ENCODE results near the gene QSOX2. TPM values are rescaled to one million over a fixed set of nuclear protein-coding genes. Genes with fewer than 3 reads are reported as not detected.

Gene QSOX2
- total RNA-seq, 1 experiment from 2014 or later, result 34.6 TPM

Other genes with a start within 250 kb of the QSOX2 start
- gene NACC2, start 150.5 kb downstream of the QSOX2 start, total RNA-seq (2021; ENCODE audit: unreplicated experiment), result 27.8 TPM
- 37.5 TPM for gene TMEM250, start 126.9 kb downstream of the QSOX2 start, total RNA-seq (2021; ENCODE audit: unreplicated experiment)
- not detected for gene LHX3, start 40.7 kb downstream of the QSOX2 start, total RNA-seq (2021; ENCODE audit: unreplicated experiment)
- gene CCDC187, start 58.3 kb upstream of the QSOX2 start, total RNA-seq (2021; ENCODE audit: unreplicated experiment), result 4.6 TPM
- 26.4 TPM for gene GPSM1, start 81.7 kb upstream of the QSOX2 start, total RNA-seq (2021; ENCODE audit: unreplicated experiment)
- 21.9 TPM for gene DNLZ, start 117.9 kb upstream of the QSOX2 start, total RNA-seq (2021; ENCODE audit: unreplicated experiment)
- gene CARD9, start 127.9 kb upstream of the QSOX2 start, total RNA-seq (2021; ENCODE audit: unreplicated experiment), result 1.2 TPM
- gene SNAPC4, start 154.4 kb upstream of the QSOX2 start, total RNA-seq (2021; ENCODE audit: unreplicated experiment), result 20.4 TPM
- gene ENTR1, start 164.8 kb upstream of the QSOX2 start, total RNA-seq (2021; ENCODE audit: unreplicated experiment), result 119 TPM
- 116 TPM for gene PMPCA, start 164.8 kb upstream of the QSOX2 start, total RNA-seq (2021; ENCODE audit: unreplicated experiment)
- gene INPP5E, start 194.0 kb upstream of the QSOX2 start, total RNA-seq (2021; ENCODE audit: unreplicated experiment), result 23.8 TPM
- gene SEC16A, start 237.2 kb upstream of the QSOX2 start, total RNA-seq (2021; ENCODE audit: unreplicated experiment), result 49.8 TPM